H1 (cell line): Measurements from ENCODE around the gene CCDC12. TPM values are rescaled to one million over a fixed set of nuclear protein-coding genes. Genes with fewer than 3 reads are reported as not detected.

Experiments used
- ASH2L ChIP-seq: fragments of 200-600, 300-600 bp; sonication (generic); IDR thresholded peaks from one replicate; pipeline ENCODE4 v1.7.1; 2017; ENCODE audit warnings: low read length
- BACH1 ChIP-seq: IDR thresholded peaks from 2 replicates; pipeline ENCODE4 v1.6.1; 2012; ENCODE audit warnings: low read length, improper control_type of control experiment
- CHD2 ChIP-seq: IDR thresholded peaks from 2 replicates; pipeline ENCODE4 v1.6.1; 2012; ENCODE audit warnings: low read length, improper control_type of control experiment
- CREB1 ChIP-seq: IDR thresholded peaks from 2 replicates; pipeline ENCODE4 v1.6.1; 2012; ENCODE audit warnings: inconsistent platforms
- HDAC2 ChIP-seq, 2 experiments: fragments of 300-600 bp in 1 of 2; sonication (generic) in 1 of 2; IDR thresholded peaks; 2 replicates each; pipeline ENCODE4 v1.6.1; 2011 to 2012; ENCODE audit warnings: low read depth in 2 of 2, low read length in 2 of 2, mild to moderate bottlenecking in 2 of 2, moderate library complexity in 2 of 2, borderline replicate concordance in 1 of 2, inconsistent platforms in 1 of 2
- JUND ChIP-seq: IDR thresholded peaks from 2 replicates; pipeline ENCODE4 v1.6.1; 2011; ENCODE audit warnings: mild to moderate bottlenecking, improper control_type of control experiment, low read length
- KDM5A ChIP-seq: fragments of 200-600 bp; IDR thresholded peaks from 2 replicates; pipeline ENCODE4 v1.7.1; 2012; ENCODE audit warnings: mild to moderate bottlenecking, low read length, inconsistent platforms, mixed read lengths
- MAFK ChIP-seq: IDR thresholded peaks from 2 replicates; pipeline ENCODE4 v1.6.1; 2012; ENCODE audit warnings: low read depth, mild to moderate bottlenecking, improper control_type of control experiment, low read length
- NRF1 ChIP-seq: IDR thresholded peaks from 2 replicates; pipeline ENCODE4 v1.6.1; 2011; ENCODE audit warnings: mild to moderate bottlenecking, low read depth, low read length, improper control_type of control experiment
- PHF8 ChIP-seq: fragments of 200-600 bp; sonication (generic); conservative IDR thresholded peaks from 2 replicates; pipeline ENCODE4 v1.7.1; 2012; ENCODE audit warnings: low read depth, mild to moderate bottlenecking, inconsistent platforms, low read length, moderate library complexity
- POLR2A ChIP-seq, 2 experiments: IDR thresholded peaks; 1 replicate in 1 of 2; 2 replicates in 1 of 2; pipeline ENCODE4 v1.6.1; 2011; ENCODE audit warnings: low read depth in 2 of 2, low read length in 2 of 2, mild to moderate bottlenecking in 2 of 2; ENCODE audit errors: control extremely low read depth in 1 of 2
- POLR2AphosphoS5 ChIP-seq: IDR thresholded peaks from 2 replicates; pipeline ENCODE4 v1.6.1; 2011; ENCODE audit warnings: low read depth, low read length
- RNF2 ChIP-seq: fragments of 200-900, 300-1000 bp; sonication (generic); IDR thresholded peaks from 2 replicates; pipeline ENCODE4 v1.7.1; 2016; ENCODE audit warnings: borderline replicate concordance, low read depth, mild to moderate bottlenecking, antibody characterized with exemption, low read length; ENCODE audit not compliant: poor library complexity, severe bottlenecking; ENCODE audit errors: missing control alignments
- SAP30 ChIP-seq: fragments of 300-600 bp; sonication (generic); IDR thresholded peaks from 2 replicates; pipeline ENCODE4 v1.7.1; 2012; ENCODE audit warnings: low read length, moderate library complexity, mild to moderate bottlenecking, inconsistent platforms; ENCODE audit not compliant: insufficient read depth, insufficient replicate concordance
- SIN3A ChIP-seq, 2 experiments: IDR thresholded peaks in 1 of 2; conservative IDR thresholded peaks in 1 of 2; 2 replicates each; pipeline ENCODE4 v1.6.1; 2011 to 2012; ENCODE audit warnings: low read length in 2 of 2, improper control_type of control experiment in 1 of 2, low read depth in 1 of 2, mild to moderate bottlenecking in 1 of 2
- SP2 ChIP-seq: IDR thresholded peaks from 2 replicates; pipeline ENCODE4 v1.6.1; 2012; ENCODE audit warnings: mild to moderate bottlenecking, low read length, inconsistent platforms
- SP4 ChIP-seq: IDR thresholded peaks from 2 replicates; pipeline ENCODE4 v1.6.1; 2012; ENCODE audit warnings: low read length, inconsistent platforms
- SRF ChIP-seq: IDR thresholded peaks from 2 replicates; pipeline ENCODE4 v1.6.1; 2011; ENCODE audit warnings: mild to moderate bottlenecking, low read depth, low read length, moderate library complexity
- TAF1 ChIP-seq: IDR thresholded peaks from 2 replicates; pipeline ENCODE4 v1.6.1; 2011; ENCODE audit warnings: mild to moderate bottlenecking, low read depth, low read length
- TBP ChIP-seq: IDR thresholded peaks from 2 replicates; pipeline ENCODE4 v1.6.1; 2011; ENCODE audit warnings: low read depth, low read length, improper control_type of control experiment
- TEAD4 ChIP-seq: IDR thresholded peaks from 2 replicates; pipeline ENCODE4 v1.6.1; 2012; ENCODE audit warnings: low read depth, low read length, inconsistent platforms, mixed read lengths
- YY1 ChIP-seq: IDR thresholded peaks from 2 replicates; pipeline ENCODE4 v1.6.1; 2011; ENCODE audit warnings: low read depth, mild to moderate bottlenecking, low read length
- polyA plus RNA-seq, 7 experiments: library from polyadenylated mRNA; depleted of rRNA in 3 of 7; stranded (reverse) in 5 of 7; unstranded in 2 of 7; fragments of >200 nt in 5 of 7; fragments of 200-250 nt in 2 of 7; gene quantifications; 1 replicate in 5 of 7; 2 replicates in 1 of 7; 4 replicates in 1 of 7; pipeline versions ENCODE4 v1.2.1 to v1.2.3, GENCODE V29; 2011 to 2013; ENCODE audit warnings: missing spikeins in 2 of 7, mixed read lengths in 2 of 7
- total RNA-seq: library from RNA; stranded (reverse); fragmentation: NEBNext Ultra II Directional; extraction: Animal tissue kit (Norgen Biotek cat#: 25700); gene quantifications from 2 replicates; pipeline ENCODE4 v1.2.1, GENCODE V29; 2021
- TF ChIP-seq, protein P1 (sequence below): IDR thresholded peaks from 2 replicates; pipeline ENCODE4 v1.6.1; 2011; ENCODE audit warnings: low read depth, mild to moderate bottlenecking, low read length; ENCODE audit not compliant: insufficient read depth
- TF ChIP-seq, protein P2 (sequence below): IDR thresholded peaks from 2 replicates; pipeline ENCODE4 v1.6.1; 2012; ENCODE audit warnings: inconsistent platforms

The CCDC12 gene
- total and polyA plus RNA-seq, 2 of the 8 experiments (the other 6 are each of a cell fraction or from before 2014, with no cell fraction given) = 29.5 to 41.3 TPM

GRCh38 chr3:46976326-46977190 is at the start of gene CCDC12 (continued):
- peak; percentile 80; the same call in 1 of the 2 replicates for TF ChIP-seq MAFK
- no peak for TF ChIP-seq SAP30
- peak; percentile 96 for TF ChIP-seq NRF1
- TF ChIP-seq YY1 = peak; percentile 93
- peak; percentile 80 for TF ChIP-seq JUND
- TF ChIP-seq CREB1 = no peak; the same call in 1 of the 2 replicates
- TF ChIP-seq BACH1 = peak; percentile 94
- TF ChIP-seq ASH2L = peak; percentile 18
- no peak for TF ChIP-seq SP2
- peak; percentile 97 for TF ChIP-seq POLR2AphosphoS5
- peak in 1 of 2 experiments; percentile 95; a peak in 2 of 3 replicates for TF ChIP-seq POLR2A (IDR thresholded peaks at IDR 0.05; ENCODE audit: control extremely low read depth in 1 of 2, low read depth in 2 of 2, low read length in 2 of 2)
- no peak; a peak in 1 of 4 replicates for TF ChIP-seq HDAC2 (IDR thresholded peaks at IDR 0.05; ENCODE audit: borderline replicate concordance in 1 of 2, low read depth in 2 of 2, low read length in 2 of 2)
- TF ChIP-seq, protein P1, sequence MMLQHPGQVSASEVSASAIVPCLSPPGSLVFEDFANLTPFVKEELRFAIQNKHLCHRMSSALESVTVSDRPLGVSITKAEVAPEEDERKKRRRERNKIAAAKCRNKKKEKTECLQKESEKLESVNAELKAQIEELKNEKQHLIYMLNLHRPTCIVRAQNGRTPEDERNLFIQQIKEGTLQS = no peak
- peak; percentile 90 for TF ChIP-seq TEAD4
- peak; percentile 44; the same call in 1 of the 2 replicates for TF ChIP-seq SP4
- no peak for TF ChIP-seq CHD2
- peak; percentile 36 to 50; a peak in 1 of 4 replicates for TF ChIP-seq SIN3A (conservative IDR thresholded peaks at IDR 0.05 in 1 of 2, IDR thresholded peaks at IDR 0.05 in 1 of 2; ENCODE audit: low read depth in 1 of 2, low read length in 2 of 2)
- TF ChIP-seq, protein P2, sequence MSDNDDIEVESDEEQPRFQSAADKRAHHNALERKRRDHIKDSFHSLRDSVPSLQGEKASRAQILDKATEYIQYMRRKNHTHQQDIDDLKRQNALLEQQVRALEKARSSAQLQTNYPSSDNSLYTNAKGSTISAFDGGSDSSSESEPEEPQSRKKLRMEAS = 0 out of 2 replicates have a peak, but pooled peaks have one; percentile 51
- peak; percentile 90 for TF ChIP-seq TAF1
- TF ChIP-seq RNF2 = no peak
- peak; percentile 83 for TF ChIP-seq SRF
- TF ChIP-seq KDM5A = peak; percentile 75; the same call in 1 of the 2 replicates
- peak; percentile 75; the same call in 1 of the 2 replicates for TF ChIP-seq TBP
- TF ChIP-seq PHF8 = peak; percentile 99
